ENCODE data around the gene ZNF585A.
"Not testable (repeated sequence)": the region's sequence is repeated elsewhere in the genome, so short reads cannot be mapped to it uniquely, and the experiment has no call there.

Gene ZNF585A

GRCh38 chr19:37127999-37128820 is 44.3 kb downstream of the ZNF585A start:
- no peak for TF ChIP-seq CTCF (IDR thresholded peaks at IDR 0.05; ENCODE audit: insufficient read depth, low read depth, low read length, missing control alignments)
- H3K4me3 ChIP-seq (ENCODE audit: low read length), result no peak overlapping the region
- DNase-seq (ENCODE audit: low read depth), result no peak

GRCh38 chr19:37122093-37122492 is 50.4 kb downstream of the ZNF585A start:
- not testable (repeated sequence) for H3K4me3 ChIP-seq (ENCODE audit: low read length); DNase-seq (ENCODE audit: low read depth)

- no peak for DNase-seq (ENCODE audit: low read depth)
- H3K4me3 ChIP-seq (ENCODE audit: low read length), result no peak overlapping the region
- TF ChIP-seq CTCF (IDR thresholded peaks at IDR 0.05; ENCODE audit: insufficient read depth, low read depth, low read length, missing control alignments), result no peak
Observed at GRCh38 chr19:37114001-37114400, 58.5 kb downstream of the ZNF585A start.

GRCh38 chr19:37111753-37112152 is 60.7 kb downstream of the ZNF585A start:
- H3K4me3 ChIP-seq (ENCODE audit: low read length); DNase-seq (ENCODE audit: low read depth): not testable (repeated sequence)

- DNase-seq (ENCODE audit: low read depth), result not testable (repeated sequence)
Observed at GRCh38 chr19:37104135-37104534, 68.4 kb downstream of the ZNF585A start.

GRCh38 chr19:37098570-37098969 is 73.9 kb downstream of the ZNF585A start:
- TF ChIP-seq CTCF (IDR thresholded peaks at IDR 0.05; ENCODE audit: insufficient read depth, low read depth, low read length, missing control alignments), result no peak
- no peak overlapping the region for H3K4me3 ChIP-seq (ENCODE audit: low read length)
- no peak for DNase-seq (ENCODE audit: low read depth)

More at GRCh38 chr19:37104135-37104534, 68.4 kb downstream of the ZNF585A start:
- not testable (repeated sequence) for H3K4me3 ChIP-seq (ENCODE audit: low read length)

GRCh38 chr19:37095859-37096258 is 76.6 kb downstream of the ZNF585A start:
- no peak overlapping the region for H3K4me3 ChIP-seq (ENCODE audit: low read length)
- no peak for TF ChIP-seq CTCF (IDR thresholded peaks at IDR 0.05; ENCODE audit: insufficient read depth, low read depth, low read length, missing control alignments)
- no peak for DNase-seq (ENCODE audit: low read depth)
